Fibroblast of skin of back (primary cell): ENCODE measurements around the gene BRD4.
A peak's percentile ranks its signal among the peaks of the same experiment; 100 is the strongest.

Source experiments
- DNase-seq: peaks from one replicate; pipeline ENCODE4 v3.0.0-alpha.2; 2013

Gene BRD4

DNA sequence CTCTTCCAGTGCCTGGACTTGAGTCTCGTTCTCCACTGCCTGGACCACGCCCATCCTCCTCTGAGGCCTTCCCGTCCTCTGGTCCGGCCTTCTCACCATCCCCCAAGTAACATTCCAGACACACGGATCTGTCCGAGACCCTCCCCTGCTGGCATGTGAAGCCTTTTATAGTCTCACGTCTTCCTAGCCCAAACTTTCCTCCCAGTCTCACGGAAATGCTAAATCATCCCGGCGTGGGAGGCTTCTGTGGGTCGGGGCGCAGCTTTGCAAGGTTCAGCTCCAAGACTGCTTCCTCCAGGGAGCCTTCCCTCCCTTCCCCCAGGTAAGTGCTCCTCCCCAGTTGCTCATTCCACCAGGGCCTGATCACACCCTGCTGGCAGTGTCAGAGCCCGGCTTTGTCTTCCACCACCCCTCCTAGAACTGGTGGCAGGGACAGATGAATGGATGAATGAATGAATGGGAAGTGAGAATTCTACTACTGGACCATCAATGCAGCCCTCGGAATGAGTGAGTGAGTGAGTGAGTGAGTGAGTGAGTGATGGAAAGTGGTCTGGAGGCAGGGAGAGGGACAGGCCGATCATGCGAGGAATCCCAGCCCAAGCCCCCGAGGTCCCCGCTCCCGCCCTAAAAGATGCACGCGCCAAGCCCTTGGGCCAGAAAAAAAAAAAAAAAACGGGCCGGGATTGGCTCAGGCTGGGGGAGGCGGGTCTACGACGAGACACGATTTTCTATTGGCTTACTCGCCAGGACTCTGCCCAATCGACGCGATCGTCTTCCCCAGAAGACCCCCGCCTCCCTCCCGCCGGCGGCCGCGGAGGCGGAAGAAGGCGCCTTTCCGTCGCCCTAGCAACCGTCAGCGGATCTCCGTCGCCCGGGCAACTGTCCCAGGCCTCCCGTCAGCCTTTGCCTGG, 109.3 kb downstream of the BRD4 start:
- DNase-seq: peak; percentile 96

GRCh38 chr19:15220833-15221232, 111.5 kb downstream of the BRD4 start:
- no peak for DNase-seq

- DNase-seq: no peak
These were observed 113.8 kb downstream of the BRD4 start for GRCh38 chr19:15218501-15218900.

- no peak for DNase-seq
These were observed 116.0 kb downstream of the BRD4 start for GRCh38 chr19:15216363-15216762.

GRCh38 chr19:15213715-15214381, 118.5 kb downstream of the BRD4 start:
- DNase-seq: peak; percentile 61

DNA sequence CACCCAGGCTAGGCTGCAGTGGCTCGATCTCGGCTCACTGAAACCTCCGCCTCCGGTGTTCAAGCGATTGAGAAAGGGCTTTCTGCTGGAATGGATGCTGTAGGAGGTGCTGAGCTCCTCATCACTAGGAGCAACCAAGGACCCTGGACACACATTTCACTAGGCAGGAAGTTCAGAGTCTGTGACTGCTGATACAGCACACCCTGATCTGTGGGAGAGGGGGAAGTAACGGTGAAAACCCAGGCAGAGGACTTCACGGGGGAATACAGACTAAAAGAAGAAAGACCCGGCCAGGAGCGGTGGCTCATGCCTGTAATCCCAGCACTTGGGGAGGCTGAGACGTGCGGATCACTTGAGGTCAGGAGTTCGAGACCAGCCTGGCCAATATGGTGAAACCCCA, 119.6 kb downstream of the BRD4 start:
- no peak for DNase-seq

DNA sequence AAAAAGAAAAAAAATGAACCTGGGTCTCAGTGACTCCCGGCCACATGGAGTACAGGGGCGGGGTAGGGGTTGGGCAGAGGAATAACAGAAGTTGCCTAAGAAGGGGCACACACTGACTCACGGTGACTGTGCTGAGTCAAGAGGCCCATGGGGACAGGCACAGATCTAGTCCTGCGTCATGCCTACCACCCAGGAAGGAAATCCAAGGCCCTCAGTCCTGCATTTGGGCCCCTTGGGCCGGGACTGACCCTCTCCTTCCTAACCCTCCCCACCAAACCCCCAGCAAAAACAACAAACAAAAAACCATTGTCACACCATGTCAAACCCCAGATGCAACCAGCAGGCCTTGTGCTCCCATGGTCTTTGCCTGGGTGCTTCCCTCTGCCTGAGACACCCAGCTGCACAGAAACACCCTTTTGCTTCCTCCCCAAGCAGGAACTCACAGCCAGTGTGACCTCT, 122.0 kb downstream of the BRD4 start:
- DNase-seq: peak; percentile 95

- no peak for DNase-seq
These were observed 130.8 kb downstream of the BRD4 start for GRCh38 chr19:15201374-15202023.

- DNase-seq: peak; percentile 48
These were observed 131.6 kb downstream of the BRD4 start, which contains the start of gene NOTCH3 for GRCh38 chr19:15200553-15201364. Gene NOTCH3, minus strand, starts transcription at chr19:15200995. Its CDS starts 90 bp downstream, at chr19:15200905.

DNA sequence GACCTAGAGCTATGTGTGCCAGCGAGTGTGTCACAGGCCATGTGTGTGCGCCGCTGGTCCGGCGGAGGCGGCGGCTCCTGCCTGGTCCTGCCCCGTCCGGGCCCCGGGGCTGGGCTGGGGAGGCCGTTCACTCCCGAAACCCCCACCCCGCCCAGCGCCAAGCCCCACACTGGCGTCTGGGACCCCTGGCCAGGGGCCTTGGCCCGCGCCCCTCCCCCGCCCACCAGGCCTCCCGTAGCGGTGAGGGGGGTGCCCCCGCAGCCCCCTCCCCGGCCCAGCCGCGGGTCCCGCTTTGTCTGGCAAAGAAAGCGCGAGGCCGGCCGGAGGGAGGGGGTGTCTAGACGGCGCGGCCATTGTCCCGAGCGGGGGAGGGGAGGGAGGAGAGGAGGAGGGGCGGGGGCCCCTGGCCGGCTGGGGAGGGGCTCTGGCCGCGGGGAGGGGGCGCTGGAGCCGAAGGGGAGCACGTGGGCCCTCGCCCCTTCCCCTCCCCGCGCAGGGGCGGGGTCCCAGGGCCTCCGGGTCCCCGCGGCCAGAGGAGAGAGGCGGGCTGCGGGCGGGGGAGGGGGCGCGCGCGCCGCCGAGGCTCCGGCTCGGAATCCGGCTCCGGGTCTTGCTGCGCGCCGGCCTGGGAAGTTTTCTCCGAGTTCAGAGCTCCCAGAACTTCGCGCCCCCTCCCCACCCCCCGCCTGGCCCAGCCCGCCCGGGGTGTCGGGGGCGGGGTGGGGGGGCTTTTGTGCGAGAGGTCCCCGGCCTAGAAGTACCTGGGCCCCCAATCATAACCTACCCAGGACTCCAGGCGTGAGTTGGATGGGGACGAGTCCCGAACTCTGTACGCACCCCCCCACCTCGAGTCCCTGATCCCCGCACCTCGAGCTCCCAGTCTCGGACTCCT, 132.4 kb downstream of the BRD4 start:
- peak; percentile 57 for DNase-seq

DNA sequence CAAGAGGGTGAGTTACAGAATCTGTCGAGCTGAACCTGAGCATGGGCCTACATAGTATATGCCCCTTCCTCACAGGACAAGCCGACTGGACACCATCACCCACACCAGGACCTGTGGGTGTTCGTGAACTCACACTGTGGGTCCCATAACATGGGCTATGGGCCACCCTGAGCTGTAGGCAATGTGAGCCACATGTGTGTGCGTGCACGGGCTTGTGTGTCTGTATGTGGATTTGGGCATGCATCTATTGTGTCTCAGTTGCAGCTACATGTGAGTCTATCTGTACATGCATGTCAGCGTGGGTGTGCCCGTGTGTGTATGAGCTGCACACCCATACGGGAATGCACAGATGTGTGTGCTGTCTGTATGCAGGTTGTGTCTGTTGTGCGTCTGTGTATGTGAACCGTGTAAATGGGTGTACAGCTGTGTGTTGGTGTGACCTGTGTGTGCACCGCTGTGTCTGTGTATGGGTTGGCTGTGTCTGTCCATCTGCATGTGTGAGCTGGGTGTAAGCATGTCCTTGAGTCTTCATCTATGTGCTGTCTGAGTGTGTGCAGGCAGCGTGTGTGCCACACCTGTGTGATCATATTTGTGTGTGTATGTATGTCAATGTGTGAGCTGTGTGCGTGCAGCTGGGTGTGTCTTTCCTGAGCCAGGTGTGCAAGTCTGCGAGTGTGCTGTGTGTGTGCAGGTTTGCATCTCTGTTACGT, 133.2 kb downstream of the BRD4 start:
- DNase-seq: no peak

GRCh38 chr19:15197942-15198341, 134.4 kb downstream of the BRD4 start:
- DNase-seq: no peak

GRCh38 chr19:15197275-15197941, 134.9 kb downstream of the BRD4 start:
- DNase-seq: peak; percentile 58

DNA sequence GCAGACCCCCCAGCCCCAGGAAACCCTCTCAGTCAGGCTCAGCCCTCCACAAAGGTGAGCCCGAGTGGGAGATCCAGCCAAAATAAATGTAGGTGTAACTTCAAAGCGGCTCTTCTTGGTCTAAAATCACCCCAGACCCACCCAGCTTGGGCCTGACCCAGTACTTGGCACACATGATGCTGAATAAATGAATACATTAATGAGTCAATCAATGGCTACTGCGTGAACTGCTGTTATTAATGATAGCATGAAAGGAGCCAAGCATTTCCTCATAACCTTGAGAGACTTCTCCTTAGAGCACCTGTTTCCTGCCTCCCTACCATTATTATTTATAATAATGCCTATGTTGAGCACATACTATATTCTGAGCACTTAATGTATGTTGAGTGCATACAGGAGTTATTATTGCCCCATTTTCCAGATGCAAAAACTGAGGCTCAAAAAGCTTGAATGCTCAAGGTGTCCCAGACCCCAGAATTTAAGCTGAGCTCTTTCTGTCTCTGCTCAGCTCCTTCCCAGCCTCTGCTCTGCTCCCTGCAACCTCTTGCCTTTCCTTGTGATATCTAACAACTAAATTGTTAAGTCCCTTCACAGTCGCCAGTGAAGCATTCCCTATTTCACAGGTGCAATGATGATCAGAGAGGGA, 135.9 kb downstream of the BRD4 start:
- DNase-seq: no peak

DNA sequence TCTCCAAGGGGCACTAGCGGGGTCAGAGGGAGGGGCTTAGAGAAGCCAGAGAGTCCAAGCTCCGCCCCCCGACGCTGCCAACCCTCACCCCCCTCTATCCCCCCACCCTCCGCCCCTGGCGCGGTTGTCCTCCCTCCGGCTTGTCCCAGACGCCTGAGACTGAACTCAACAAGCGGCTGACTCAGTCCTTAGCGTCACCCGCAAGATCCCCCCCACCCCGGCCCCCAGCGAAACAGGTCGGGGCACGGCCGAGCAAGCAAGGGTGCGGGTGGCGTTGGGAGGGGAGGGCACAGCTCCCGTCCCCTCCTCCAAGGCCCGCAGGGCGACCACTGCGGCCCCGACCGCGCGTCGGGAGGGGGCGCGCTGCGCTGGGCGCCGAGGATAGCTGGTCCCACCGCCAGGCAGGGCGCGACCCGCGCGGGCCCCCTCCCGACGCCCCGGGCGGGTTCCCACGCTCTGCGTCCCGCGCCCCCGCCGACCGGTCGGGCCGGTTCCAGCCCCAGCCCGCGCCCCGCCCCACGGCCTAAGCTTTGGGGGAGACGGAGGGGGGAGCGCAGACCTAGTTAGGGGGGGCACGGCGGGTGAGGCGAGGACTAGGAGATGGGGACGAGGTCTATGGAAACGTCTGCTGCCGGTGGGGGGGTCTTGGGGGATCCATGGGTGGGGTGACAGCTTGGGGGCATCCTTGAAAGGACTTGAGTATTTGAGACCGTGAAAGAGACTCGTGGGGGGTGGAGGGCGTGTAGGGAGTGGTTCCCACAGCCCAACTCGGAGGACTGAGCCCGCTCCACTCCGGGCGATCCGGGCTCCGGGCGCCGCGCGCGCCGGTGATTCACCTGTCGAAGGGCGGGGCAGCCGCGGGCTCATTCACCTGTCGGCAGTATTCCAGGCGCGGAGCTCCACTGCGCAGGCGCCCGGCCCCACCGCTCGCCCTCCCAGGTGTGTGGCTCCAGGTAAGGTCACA, 136.7 kb downstream of the BRD4 start:
- peak; percentile 91 for DNase-seq

DNA sequence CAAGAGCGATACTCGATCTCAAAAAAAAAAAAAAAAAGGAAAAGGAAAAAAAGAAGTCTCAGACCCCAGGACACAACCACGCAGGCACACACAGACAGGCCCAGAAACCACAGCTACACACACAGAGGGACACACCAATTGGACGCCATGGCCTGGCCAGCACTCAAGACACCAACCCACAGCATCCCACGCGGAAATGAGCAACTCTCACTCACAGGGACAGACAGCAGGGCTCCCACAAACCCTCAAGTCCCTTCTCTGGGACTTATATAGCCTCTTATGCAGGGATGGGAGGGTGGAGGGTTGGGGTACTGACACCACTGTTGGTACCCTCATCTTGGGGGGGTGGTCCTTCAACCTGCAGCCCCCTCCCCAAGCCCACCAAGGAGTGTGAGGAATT, 137.4 kb downstream of the BRD4 start:
- DNase-seq: peak; percentile 43

- DNase-seq: no peak
These were observed 140.4 kb downstream of the BRD4 start for GRCh38 chr19:15191982-15192381.

DNA sequence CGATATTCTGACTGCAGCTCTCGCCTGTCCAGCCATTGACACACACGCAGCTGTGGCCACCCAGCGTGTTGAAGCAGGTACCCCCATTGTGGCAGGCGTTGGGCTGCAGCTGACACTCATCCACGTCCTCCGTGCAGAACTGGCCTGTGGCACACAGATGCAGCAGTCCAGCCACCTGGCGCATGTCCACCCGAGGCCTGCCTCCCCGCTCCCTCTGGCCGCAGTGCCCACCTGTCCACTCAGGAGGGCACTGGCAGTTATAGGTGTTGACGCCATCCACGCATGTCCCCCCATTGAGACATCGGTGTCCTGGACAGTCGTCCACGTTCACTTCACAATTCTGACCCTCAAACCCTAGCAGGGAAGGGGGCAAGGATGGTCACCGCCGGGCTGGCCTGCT, 140.8 kb downstream of the BRD4 start:
- no peak for DNase-seq
